HG02571 (cell line): ENCODE data around the gene WIPF3.

ENCODE experiments used
- ATAC-seq: cut with Tn5 transposase; IDR thresholded peaks from one replicate; pipeline ENCODE4 v1.9.1; 2021; ENCODE audit warnings: mild to moderate bottlenecking, moderate library complexity; ENCODE audit not compliant: unreplicated experiment

The WIPF3 gene

DNA sequence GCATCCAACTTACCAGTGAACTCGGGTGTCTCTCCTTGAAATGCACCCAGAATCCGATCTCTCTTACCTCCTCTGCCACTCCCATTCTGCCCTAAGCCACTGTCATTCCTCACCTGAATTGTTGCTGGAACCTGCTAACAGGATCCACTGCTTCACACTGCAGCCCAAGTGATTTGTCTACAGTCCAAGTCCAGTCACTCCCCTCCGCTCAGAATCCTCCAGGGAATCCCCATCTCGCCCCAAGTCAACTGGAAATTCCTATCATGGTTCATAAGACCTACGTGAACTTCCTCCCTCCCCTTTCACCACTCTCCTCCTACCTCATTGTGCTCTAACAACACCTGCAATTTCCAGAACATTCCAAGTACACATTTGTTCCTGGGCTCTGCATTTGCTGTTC, 92.0 kb downstream of the WIPF3 start:
- ATAC-seq: no peak

DNA sequence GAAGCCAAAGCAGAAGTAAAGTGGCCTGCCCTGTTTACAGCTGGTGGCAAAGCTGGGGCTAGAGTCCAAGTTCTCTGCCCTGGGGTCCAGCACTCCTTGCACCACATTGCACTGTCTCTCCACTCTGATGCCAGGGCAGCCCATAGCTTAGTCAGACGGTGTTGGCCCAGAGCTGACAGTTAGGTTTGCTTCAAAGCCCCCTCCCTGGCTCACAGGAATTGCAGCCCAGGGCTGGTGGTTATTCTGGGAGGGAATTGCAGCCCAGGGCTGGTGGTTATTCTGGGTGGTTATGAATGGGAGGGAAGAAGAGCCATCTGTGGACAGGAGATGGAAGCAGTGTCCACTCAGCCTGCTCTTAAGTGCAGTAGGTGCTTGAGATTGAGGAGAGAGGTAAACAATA, 94.4 kb downstream of the WIPF3 start:
- ATAC-seq: no peak

DNA sequence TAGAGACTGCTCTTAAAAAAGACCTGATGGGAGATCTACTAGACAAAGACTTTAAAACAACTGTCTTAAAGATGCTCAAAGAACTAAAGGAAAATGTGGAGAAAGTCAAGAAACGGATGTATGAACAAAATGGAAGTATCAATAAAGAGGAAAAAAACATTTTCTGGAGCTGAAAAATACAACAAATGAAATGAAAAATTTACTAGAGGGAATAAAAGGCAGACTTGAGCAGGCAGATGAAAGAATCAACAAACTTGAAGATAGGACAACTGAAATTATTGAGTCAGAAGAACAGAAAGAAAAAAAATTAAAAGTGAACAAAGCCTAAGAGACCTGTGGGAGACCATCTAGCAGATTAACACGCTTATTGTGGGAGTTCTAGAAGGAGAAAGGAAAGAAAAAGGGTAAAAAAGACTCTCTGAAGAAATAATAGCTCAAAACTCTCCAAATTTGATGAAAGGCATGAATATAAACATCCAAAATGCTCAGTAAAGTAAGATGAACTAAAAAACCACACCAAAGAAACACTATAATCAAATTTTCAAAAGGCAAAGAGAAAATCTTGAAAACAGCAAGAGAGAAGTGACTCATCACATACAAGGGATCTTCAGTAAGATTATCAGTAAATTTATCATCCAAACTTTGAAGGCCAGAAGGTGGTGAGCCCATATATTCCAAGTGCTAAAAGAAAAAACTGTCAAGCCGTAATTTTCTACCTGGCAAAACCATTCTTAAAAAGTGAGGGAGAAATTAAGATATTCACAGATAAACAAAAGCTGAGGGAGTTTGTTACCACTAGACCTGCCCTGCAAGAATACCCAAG, 100.1 kb downstream of the WIPF3 start:
- ATAC-seq: no peak

DNA sequence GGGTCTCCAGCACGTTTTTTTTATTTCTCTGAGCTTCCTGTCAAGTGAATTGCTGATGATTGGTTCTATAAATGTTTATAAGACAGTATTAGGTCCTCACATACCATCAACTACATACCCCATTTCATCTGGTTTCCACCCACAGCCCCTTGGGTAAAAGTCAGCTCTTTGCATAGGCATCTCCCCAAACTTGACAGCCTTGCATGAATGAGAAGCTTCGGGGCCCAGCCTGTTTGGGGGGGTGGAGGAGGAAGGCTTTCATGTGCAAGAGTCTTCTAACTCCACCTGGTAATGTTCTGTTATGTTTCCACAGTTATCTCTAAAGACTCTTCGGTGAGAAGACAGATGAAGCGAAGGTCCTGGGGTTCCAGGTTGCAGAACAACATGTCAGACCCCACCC, 107.9 kb downstream of the WIPF3 start:
- ATAC-seq: no peak

DNA sequence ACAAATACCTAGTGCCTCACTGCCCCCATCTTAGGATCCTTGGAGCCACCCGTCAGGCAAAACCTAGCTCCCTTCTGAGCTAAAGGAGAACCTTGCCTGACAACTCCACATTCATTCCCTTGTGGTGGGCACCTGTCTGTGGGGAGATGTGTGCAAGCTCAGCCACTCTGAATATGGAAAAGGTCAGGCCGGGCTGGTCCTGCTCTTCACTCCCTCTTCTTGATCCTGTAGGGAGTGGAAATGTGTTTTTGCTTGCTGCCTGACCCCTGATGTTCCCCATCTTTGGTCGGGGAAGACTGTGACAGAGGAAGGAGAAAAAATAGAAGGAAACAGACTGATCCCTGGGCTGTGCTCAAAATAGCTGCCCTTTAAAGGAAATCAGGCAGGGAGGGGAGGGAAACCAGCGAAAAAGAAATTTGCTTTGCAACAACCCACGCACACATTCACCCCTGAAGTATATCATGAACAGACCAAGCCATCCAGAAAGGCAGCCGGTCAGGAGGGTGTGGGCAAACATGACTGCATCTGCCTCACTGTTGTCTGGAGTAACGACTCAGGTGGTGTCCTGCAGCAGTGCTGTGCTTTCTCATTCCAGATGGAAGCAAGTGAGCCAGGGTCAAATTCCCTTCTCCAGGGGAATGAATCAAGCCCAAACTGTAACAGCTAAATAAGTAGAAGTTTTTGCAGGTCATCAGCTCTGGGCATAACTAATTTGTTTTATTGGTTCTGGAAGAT, 109.3 kb downstream of the WIPF3 start:
- no peak for ATAC-seq

DNA sequence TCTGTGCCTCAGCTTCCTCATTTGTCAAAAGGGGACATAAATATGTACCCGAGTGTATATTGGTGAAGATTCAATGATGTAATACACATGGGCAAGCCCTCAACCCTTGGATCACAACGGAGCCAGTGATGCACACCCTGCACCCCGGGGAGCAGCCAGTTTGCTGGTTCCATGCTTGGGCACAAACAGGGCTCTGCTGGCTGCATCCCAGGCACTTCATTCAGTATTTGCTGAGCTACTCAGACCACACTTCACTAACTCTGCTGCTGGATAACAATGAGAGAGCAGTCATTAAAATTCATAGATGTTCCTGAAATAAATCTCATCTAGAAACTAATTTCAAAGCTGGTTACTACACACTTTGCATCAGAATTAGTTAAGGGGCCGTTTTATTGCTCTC, 111.3 kb downstream of the WIPF3 start:
- no peak for ATAC-seq

DNA sequence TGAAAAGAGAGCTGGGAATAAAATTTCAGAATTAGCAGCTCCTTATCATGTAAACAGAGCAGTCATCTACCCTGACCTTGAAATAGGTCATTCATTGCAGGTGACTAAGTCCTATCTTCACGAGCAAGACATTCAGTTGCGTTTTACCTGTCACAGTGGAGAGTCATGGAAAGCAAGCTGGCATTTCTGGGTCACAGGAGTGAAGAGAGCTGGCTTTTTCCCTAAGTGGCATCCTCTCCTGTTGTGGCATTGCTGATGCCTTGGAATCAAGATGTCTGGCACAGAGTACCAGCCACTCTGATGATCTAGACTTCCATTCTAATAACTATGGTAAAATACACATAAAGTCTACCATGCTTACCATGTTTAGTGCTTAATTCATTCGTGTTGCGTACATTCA, 112.5 kb downstream of the WIPF3 start:
- no peak for ATAC-seq

DNA sequence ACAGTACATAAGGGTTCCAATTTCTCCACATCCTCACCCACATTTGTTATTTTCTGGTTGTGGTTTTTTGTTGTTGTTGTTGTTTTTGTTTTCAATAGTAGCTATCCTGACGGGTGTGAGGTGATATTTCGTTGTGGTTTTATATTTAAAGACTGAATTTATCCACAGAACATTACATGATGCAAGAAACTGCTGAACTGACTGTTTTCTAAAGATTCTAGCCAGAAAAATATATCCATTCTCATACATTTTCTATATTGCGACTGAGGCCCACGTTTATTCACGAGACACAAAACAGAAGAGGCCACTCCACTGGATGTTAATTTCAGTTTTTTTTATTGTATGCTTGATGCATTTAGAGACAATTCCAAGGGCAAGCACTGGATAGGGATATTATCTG, 113.5 kb downstream of the WIPF3 start:
- ATAC-seq: no peak

DNA sequence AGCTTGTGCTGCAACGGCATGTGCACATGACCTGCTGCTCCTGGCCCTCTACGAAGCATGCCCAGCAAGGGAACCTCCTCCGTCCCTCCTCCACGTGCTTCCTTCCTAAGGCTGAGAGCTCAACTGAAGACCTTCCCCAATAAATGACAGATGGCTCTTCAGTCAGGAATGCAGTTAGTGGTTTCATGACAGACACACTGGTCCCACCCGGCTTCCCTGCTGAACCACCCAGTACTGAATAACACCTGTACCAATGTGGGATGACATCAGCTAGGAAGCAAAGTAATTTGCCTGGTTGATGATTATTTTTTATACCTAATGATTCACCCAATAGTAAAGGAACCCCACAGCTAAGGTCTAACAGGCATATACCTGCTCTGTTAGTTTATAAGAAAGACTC, 114.2 kb downstream of the WIPF3 start:
- no peak for ATAC-seq

DNA sequence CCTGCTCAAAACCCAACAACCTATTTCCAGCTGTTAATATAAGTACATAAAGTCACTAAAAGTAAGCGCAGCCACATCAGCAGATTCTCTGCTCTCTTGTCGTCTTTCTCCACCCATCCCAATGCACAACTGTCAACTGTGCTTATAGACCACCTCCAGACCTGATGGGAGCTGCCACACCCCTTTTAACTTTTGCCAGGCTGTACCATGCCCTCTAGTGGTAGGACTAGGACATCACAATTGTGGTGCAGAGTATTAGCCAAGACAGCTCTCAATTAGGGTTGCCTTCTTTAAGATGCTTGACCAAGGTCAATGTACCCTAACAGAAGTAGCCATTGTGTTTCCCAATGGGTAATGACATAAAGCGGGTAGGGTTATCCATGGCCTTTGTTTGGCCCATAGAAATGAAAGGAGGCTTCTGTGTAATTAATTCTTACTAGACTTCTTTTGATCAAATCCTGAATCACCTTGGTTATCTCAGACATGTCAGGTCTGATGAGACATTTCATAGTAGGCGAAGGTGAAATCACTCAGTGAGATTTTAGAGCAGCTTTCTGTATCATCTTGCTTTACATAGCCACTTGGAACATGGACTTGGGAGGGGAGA, 115.2 kb downstream of the WIPF3 start:
- peak; percentile 68 for ATAC-seq

DNA sequence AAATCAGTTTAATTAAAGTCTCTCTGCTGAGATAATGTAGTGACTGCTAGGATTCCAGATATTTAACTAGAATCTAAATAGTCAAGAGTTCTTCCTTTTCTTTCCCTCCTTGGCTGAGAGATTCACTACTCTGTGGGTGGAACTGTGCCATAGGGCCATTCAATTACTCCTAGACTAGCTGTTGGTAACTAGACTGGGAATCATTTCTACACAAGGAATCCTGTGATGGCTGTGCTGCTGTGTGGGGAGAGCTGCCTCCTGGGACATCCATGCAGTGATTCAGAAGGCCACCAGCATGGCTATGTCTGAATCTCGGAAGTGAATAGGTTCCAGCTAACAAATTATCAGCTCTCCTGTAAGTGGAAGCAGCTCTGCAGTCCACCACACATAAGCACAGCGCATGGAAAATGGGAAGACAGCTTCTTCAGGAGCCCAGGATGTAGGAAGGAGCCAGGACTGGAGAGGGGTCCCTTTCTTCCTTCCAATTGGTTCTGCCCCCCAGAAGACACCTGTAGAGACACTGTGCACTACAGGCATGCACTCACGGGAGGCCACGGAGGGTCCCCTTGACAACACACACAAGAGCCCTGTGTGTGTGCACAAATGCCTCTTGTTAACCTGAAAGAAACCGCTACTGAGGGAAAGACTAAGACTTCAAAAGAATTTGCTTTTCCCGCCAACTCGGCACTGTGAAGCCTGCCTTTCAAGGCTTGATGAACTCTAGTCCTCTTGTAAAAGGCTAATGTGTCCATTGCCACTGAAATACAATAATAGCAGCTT, 116.8 kb downstream of the WIPF3 start:
- ATAC-seq: no peak

DNA sequence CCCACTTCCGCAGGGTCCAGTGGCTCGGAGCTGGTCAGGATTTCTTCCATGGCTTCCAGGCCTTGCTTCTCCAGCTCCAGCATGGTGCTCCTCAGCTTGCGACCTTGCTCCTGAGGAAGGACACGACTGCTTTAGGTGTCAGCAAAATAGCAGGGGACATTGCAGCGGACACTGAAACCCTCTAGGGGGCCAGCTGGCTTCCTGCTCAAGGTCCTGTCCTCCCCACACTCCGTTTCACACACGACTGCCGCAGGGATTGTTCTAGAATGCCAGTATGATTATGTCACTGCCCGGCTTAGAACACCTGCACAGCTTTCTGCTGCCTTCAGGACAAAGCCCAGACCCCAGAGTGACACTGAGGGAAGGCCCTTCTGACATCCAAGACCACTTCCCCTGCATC, 117.7 kb downstream of the WIPF3 start:
- no peak for ATAC-seq

DNA sequence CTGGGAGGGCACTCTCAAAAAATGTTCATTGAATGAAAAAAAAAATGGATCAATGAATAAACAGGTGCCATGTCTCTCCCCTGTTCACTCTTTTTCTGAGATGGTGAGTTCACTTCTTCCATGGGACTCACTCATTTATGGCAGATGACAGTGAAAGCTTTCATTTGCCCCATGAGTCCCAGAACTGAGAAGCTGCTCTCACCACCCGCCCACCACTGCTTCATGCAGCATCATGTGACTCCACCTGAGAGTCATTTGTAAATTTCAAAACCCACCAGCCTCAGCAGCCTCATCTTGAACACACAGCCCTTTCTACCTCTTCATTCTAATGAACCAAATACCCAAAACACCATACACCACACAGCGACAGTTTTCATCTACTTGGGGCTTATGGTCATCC, 118.4 kb downstream of the WIPF3 start:
- ATAC-seq: peak; percentile 50

DNA sequence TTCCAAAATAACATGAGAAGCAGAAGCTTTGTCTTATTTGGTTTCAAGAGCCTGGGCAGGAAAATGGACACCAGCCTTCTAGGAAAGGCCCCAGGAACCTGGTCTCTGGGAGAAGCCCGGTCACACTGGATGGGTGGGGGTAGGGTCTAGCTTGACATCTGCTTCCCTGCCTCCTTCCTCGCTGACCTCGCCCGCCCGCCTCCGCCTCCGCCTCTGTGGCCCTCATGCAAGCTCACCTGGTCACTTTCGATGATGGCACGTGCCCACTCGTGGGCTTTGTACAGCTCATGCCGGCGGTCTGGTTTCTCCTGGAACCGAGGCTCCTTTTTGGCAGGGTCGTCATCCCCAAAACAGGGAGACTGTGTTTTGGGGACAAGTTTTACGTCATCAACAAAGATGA, 119.9 kb downstream of the WIPF3 start:
- ATAC-seq: no peak

DNA sequence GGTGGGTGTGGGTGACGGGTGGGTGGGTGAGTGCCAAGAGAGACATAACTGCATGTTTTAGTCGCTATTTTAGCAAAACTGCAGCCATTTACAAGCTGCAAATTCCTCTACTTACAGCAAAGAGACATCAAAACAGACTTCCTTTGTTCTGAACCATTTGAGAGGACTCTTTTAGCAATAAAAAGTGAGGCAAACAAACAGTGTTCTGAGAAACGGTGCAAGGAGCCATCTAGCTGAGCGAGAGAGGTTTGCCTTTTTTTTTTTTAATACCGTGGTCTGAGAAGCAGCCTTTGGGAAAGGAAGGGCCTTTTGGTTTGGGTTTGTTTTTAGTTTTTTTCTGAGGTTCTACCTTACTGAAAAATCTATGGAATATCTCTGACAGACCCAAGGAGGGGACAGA, 120.4 kb downstream of the WIPF3 start:
- ATAC-seq: no peak

DNA sequence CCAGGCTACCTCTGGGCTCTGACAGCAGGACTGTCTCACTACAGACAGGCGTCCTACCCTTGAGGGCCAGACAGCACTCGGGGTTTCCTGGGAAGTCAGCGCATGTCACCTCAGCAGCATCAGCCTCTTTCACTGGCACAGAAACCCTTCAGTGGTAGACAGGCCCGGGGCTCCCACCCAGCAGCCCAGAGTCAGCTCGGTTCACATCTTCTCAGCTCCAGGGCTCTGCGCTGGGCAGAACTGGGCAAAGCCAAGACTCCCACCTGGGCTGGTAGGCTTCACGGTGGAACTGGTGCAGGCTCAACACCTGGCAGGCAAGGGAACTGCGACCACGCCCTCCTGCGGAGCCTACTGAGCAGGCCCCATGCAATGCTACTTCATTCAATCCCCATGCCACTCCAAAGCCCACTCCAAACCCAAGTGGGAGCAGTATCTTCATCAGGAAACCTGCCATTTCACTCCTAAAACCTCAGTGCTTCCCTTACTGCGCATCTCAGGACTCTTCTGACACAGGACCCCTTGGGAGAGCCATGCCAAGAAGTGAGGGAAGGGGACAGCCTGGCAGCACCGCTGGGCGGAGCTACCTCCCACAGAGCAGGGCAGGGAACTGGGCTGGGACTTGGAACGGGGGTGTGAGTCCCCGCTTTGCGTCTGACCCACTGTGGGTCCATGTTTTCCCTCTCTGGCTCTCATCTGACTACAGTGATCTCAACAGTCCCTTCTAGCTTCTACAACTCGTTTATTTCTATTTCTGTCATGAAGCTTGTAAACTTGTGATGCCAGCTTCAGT, 122.9 kb downstream of the WIPF3 start:
- ATAC-seq: no peak

DNA sequence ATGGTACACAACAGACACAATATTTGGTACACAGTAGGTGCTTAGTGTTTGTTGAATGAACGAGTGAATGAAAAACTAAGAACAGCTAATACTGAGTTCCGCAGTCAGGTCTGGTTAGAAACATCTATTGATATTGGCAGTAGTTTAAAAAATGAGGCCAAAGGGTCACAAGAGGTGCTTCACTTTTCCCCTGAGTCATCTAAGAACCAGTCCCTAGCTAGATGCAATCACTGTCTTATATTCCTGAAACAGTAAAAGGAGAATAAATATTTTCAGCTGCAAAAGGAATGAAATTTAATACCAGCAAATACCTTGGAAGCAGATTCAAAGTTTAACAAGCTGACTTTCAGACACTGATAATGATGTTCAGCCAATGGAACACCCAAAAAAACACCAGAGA, 128.8 kb downstream of the WIPF3 start:
- ATAC-seq: no peak

DNA sequence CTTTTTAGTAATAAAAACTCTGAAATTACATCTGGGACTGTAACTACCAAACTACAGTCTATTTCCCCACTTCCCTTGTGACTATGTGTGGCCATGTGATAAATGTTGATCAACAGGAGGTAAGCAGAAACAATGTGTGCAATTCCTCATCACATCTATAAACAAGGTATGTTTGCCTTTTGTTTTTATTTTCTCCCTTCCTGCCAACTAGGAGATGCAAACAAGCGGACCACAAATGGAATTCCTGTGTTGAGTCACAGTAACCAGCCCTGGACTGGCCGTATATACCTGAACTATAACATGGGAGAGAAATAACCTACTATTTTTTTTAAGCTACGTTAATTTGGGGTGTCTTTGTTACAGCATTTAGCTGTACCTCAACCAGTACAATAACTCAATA, 130.8 kb downstream of the WIPF3 start:
- no peak for ATAC-seq

DNA sequence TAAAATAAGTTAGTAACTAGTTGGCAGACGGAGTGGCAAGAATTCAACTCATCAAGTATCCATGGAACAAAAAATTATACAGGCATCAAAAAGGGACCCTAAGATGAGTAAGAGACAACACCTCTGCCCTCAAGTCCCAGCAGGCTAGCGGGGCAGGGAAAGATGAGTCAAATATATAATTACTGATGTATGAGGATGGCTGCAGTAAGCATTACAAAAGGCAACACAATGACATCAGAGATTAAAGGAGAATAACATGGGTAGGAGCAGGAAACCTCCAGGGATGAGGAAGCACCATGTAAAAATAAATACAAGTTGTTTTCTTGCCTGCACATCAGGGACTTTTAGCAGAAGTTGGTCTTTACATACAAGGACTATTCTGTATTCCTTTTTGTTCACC, 133.9 kb downstream of the WIPF3 start:
- ATAC-seq: no peak

DNA sequence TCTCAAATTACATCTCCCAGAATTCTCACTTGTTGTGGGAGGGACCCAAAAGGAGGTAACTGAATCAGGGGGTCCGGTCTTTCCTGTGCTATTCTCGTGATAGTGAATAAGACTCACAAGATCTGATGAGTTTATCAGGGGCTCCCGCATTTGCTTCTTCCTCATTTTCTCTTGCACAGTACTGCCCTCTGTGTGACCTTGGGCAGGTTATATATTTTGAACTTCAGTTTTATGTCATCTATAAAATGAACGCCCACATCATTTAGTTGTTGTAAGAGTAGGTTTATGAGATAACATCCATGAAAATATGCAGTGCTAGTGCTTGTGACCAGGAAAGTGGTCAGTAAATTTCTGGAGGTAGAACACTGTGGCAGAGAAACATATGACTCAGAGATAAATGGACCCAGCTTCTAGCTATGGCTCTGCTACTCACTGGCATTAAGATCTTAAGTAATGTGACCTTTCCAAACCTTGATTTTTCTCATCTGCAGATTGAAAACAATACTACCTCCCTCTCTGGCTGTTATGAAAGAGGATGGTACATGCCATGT, 139.0 kb downstream of the WIPF3 start:
- ATAC-seq: no peak
